HG03280 (cell line): ENCODE data around the gene SDHAF3.
"Not testable (repeated sequence)": the region's sequence is repeated elsewhere in the genome, so short reads cannot be mapped to it uniquely, and the experiment has no call there.

Experiments
- ATAC-seq: cut with Tn5 transposase; IDR thresholded peaks from one replicate; pipeline ENCODE4 v1.9.1; 2021; ENCODE audit warnings: mild to moderate bottlenecking, moderate library complexity; ENCODE audit not compliant: unreplicated experiment

The SDHAF3 gene

DNA sequence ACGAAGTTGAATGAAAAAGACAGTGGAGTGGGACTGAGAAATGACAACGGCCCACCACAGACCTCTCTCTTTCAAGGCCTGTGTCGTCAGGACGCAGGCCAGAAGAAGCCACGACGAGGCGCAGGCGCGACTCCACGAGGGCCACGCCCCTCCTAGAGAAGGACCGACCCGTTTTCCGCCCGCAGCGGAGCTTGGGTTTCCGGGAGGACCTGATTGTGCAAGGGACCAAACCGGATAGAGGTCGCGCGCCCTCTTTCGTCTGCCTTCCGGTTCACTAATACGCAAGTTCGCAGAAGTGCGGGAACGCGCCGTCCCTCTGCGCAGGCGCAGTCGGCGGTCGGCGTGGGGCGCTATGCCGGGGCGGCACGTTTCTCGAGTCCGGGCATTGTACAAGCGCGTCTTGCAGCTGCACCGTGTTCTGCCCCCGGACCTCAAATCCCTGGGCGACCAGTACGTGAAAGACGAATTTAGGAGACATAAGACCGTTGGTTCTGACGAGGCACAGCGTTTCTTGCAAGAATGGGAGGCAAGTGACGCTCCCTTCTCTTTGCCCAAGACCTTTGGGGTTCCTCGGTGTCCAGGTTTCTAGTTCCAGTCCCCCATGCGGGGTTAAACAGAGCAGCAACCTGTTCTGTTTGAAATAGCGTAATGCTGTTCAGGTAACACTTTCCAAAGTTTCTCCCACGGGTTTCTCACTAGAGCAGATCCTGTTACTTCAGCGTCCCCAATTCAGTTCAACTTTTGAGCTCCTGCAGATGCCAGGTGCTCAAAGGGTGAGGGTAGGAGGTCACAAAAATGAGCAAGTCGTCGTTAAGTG, at the start of gene SDHAF3:
SDHAF3 (plus strand) TSS at position 327 of the 817 bp plus-strand sequence; CDS start at position 353, 26 bp downstream.
- ATAC-seq, result peak; percentile 96

DNA sequence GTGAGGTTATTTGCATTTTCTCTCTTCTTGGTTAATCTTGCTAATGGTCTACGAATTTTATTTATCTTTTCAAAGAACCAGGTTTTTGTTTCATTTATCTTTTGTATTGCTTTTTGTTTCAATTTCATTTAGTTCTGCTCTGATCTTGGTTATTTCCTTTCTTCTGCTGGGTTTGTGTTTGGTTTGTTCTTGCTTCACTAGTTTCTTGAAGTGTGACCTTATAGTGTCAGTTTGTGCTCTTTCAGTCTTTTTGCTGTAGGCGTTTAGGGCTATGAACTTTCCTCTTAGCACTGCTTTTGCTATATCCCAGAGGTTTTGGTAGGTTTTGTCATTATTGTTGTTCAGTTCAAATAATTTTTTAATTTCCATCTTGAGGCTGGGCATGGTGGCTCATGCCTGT, 45.5 kb upstream of the SDHAF3 start:
- not testable (repeated sequence) for ATAC-seq

DNA sequence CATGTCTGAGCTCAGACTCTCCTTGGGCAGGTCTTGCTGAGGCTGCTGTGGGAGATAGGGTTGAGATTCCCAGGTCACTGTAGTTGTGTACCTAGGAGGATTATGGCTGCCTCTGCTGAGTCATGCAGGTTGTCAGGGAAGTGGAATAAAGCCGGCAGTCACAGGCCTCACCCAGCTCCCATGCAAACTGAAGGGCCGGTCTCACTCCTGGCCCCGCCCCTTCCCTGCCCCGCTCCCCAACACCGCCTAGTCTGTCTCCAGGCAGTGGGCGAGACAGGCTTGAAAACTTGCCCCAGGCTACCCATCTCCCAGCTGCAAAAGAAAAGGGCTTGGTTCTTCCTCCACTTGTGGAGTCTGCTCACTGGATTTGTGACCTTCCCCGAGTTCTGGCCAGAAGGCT, 41.6 kb upstream of the SDHAF3 start:
- ATAC-seq, result no peak

DNA sequence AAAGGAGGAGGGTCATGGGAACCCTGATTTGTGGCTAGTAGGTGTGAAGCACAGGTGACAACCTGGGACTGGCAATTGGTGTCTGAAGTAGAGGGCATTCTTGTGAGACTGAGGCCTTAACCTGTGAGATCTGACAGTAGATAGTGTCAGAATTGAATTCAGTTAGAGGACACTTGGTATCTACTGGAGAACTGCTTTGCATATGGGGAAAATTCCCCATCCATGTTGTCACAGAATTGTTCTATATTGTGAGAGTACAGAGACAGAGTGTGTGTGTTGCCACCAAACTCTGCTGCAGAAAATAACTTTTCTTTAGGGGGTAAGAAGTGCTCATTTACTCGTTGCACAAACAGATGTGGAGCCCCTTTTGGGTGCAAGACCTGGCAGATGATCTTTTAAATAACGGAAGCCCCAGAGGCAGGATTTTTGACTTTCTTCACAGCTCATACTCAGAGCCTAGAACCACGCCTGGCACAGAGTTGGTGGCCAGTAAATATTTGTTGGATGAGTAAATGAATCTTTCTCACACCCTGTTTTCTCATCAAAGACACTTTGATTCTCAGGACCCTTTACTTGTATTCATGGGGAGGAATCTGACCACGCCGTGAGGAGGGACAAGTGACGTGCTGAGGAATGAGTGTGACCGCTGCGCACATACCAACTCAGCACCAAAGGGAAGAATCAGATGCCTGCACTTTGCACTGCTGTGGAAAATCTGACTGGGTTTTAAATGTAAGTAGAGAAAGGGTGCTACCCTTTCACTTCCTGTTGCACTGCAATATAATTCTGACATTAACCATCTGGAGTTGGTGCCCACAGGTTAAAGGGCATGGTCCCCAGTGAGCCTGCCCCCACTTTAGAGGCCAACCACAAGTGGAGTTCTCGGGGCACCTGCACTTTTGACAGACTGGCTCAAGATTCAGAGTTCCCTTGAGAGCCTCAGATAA, 39.2 kb upstream of the SDHAF3 start:
- ATAC-seq, result no peak

DNA sequence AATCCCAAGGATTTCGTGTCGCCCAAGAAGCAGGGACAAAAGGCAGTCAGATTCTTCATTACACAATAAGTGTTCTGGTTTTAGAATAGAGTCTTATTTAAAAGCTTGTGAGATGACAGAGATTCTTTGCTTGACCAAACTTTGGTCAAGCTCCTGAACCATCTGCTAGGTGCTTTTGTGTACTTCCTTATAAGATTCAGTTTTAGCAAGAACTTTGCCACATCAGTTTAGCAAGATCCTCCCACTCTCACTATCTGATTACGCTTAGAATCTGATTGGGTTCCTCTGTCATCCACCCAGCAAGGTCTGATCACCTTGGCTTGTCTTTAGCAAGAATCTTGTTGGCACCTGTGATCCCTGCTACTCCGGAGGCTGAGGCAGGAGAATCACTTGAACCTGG, 38.2 kb upstream of the SDHAF3 start:
- ATAC-seq, result no peak

DNA sequence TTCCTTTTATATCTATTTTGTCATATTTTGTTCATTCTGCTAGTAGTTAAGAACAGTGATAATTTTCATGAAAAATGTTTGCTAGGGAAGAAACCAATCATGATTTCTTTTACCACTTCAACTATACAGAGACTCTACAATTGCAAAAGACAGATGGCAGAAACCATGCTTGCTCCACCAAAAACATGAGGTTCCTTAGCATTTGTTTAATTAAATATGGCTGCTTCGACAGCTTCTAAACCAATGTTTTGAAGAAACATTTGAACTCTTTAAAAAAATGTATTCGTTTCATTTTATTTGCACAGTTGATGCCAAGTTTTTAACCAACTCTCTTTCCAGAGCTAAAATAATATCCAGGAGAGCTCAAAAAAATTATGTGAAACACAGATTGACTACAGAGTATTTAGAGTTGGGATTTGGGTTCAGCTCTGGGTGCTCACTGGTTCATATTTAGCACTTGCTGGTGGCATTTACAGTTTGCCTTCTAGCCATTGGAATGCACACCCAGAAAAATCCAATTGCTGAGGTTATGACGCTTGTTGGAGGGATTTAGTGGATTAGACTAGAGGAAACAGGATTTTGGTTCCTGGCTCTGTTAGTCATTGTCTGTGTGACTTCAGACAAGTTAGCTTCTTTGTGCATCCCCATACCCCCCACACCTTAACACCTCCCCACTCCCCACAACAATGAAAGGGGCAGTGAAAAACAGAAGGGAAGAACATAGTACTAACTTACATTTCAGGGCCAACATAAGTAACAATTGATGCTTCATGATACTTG, 35.8 kb upstream of the SDHAF3 start:
- no peak for ATAC-seq

DNA sequence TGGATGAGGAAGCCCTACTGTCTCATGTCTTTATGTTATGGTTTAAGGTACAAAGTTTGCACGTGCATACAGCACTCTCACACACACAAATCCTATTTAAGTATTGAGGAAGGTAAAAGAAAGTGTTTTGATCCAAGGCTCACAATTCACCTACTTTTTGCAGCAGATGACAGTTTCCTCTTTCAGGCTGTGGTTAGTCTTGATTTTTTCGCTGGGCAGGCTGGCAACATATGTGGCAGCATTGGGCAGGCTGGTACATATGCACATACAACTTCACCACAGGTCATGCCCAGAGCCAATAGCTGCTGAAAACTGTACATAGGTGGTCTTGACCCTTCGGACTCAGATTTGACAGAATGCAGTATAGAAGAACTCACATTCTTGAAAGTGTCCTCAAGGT, 29.1 kb upstream of the SDHAF3 start:
- ATAC-seq, result no peak

DNA sequence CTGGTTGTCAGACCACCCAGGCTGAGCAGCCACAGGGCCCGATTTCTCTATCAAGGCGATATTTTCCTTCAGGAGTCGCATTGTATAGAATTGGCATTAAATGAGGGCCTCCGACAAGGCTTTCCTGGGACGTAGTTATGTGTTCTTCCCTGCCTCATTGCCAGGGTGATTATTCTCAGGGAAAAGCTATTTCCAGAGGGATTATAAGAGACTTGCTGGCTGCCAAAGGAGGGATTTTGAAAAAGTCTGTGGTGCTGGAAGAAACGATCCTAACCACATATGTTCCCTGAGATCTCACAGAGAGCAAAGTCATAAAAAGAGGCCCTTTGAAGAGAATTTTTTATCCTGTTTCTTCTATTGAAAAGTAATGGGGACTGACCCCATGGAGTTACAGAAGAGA, 27.7 kb upstream of the SDHAF3 start:
- ATAC-seq, result no peak

DNA sequence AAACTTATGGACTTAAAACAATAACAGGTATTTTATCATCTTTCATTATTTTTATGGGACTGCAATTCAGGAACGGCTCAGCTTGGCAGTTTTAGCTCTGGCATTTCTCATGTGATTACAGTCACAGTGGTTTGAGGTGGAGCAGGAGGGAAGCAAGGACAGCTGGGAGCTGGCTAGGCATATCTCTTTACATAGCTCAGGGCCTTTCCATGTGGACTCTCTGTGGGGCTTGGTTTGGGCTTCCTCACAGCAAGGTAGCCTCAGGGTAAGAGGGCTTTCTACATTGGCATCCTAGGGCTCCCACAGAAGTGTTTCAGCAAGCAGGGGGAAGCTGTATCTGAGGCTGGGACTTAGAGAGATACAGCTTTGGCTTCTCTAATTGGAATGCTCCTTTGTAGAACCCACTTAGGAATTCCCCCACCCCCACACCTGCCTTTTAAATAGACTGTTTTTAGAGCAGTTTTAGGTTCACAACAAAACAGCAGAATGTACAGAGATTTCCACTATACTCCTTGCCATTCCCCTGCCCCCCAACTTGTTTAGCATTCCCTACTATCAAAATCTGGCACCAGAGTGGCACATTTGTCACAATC, 26.6 kb upstream of the SDHAF3 start:
- ATAC-seq, result no peak

DNA sequence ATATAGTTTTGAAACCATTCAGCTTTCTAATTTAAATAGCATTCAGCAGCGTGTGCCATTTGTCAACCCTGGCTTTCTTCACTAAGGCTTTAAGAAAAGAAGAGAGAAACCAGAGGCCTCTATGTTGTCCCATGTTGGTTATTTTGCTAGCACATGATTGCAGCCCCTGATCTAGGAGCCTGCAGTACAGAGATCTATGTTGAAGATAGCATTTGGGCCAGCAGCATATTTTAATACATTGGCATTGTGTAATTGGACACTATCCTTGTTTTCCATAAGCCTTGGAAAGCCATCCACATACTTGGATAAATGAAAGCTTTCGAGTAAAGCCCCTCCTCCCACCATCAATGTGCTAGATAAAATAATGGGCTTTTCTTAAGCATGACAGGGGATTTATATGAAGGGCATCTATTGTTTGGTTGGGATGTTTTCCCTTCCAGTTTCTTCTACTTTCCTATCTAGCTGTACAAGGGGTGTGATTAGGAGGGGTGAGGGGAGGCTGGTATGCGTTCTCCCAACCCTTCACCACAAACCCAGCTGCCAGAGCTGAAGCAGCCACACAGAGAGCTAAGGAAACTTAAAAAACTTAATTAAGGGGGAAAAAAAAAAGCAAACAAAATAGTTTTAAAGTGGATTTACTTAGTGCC, 23.1 kb upstream of the SDHAF3 start:
- ATAC-seq, result no peak

DNA sequence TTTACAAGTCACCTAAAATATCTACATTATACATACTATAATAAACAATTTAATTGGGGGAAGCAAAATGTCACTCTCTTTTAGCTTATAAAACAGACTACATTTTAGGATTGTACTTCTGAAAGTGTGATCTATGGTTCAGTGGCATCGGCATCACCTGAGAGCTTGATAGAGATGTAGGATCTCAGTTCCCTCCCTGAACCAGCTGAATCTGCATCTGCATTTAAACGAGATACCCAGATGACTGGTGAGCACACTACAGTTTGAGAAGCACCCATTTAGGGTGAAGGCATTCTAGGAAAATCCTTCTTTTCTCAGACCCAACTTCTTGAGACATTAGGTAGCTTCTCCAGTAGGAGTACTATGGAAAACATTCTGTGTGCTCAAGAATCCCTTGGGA, 21.5 kb upstream of the SDHAF3 start:
- no peak for ATAC-seq

DNA sequence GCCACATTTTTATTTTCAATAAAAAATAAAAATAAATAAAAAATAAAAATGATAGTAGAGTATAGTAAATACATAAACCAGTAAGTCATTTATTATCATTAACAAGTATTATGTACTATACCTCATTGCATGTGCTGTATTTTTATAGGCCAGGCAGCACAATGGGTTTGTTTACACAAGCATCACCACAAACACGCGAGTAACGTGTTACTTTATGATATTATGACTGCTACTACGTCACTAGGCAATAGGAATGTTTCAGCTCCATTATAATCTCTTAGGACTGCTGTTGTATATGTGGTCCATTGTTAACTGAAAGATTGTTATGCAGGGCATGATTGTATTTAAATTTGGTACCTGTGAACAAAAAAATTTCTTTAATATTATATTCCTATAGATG, 20.8 kb upstream of the SDHAF3 start:
- ATAC-seq, result no peak

DNA sequence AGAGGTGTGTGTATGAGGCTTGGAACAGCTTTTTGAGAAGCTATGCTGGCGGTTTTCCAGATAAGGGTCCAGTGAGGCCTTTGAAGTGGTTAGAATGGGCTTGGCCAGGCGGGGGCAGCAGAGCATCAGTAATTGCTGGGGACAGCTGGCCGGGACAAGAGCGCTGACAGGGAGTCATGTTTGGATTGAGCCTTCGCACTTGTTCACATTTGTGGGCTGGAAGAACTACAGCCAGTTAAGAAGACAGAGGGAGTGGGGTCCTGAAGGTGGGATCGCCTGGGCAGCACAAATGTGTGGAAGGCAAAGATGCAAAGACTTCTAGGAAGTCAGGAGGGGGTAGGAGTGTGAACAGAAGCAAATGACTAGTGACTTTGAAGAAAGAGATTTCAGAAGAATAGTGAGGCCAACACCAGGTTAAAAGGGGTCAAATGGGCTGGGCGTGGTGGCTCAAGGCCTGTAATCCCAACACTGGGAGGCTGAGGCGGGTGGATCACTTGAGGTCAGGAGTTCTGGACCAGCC, 12.7 kb upstream of the SDHAF3 start:
- ATAC-seq, result peak; percentile 97

DNA sequence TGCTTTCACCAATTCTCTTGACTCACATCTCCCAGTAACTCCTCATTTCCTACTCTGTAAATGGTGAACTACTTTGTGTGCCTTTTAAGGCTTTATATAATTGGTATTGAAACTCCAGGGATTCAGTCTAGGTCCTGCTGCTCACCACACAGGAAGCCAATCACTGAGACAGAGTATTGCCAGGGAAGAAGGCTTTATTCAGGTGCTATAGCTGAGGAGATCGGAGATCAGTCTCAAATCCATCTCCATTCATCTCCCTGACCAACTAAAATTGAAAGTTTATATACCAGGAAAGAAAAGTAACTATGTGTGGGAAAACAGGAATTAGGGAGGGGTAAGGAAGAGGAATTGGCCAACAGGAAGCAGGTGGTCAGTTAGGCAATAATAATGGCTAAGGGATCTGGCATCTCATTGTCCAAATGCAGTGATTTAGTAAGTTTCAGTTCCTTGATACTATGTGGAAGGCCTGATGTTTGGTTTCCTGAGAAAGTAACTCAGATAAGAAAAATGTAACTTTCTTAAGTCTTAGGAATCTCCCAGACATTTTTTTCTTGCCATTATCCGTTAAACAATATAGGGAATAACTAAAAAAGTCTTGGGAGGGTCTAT, 10.2 kb upstream of the SDHAF3 start:
- ATAC-seq, result no peak

DNA sequence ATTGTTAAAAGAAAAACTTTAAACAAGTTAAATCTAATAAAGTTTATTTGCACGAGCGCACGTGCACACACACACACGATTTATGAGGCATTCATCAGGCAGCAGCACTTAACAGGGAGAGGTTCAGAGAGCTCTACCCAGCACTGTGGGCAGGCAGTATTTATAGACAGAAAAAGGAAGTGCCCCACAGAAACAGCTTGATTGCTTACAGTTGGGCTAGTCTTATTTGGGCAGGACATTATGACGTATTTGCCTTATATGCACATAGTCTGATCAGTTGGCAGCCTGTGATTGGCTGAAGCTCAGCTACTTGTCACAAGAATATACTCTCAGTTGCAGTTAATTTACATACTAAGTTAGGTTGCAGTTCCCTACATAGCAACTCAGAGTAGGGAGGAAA, 1.2 kb upstream of the SDHAF3 start:
- ATAC-seq, result no peak

DNA sequence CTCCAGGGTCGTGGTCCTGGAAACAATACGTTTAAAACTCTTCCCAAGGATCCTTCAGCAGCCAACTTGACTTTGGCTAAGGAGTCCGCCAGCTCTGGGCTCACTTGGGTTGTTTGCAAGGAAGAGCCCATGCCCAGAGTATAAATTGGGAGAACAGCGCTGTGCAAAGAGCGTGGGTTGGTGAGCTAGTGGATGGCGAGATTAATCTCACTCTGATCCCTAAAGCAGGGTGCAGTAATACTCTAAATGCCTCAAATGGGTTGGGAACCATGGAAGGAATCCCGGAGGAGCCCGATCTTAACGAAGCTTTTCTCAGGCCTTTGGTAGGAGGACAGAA, 495 bp upstream of the SDHAF3 start:
- no peak for ATAC-seq

DNA sequence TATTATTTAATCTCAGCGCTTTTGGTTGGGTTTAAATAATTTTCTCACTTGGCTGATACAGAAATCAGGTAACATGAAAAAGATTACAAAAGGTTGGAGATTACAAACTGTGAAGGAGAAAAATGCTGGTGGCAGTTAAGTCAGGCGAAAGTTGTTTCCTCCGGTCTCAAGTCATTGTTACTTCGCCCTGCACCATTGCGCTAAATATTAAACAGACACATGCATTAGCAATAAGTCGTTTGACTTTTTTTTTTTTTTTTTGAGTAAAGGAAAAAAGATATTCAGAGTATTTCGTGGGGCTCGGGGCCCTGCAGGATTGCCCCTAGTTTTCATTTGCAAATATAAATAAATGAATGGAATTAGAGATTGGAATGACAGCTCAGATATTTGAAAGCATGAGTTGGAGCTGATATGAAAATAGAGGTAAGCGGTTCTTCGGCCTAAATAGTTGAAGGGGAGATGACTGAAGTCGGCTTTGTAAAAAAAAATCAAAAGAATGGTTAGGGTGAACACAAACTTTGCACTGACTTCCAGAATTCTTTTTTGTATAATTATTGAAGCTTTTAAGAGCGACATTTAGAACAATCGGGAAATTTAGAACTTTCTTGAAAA, 914 bp downstream of the SDHAF3 start:
- ATAC-seq, result no peak

DNA sequence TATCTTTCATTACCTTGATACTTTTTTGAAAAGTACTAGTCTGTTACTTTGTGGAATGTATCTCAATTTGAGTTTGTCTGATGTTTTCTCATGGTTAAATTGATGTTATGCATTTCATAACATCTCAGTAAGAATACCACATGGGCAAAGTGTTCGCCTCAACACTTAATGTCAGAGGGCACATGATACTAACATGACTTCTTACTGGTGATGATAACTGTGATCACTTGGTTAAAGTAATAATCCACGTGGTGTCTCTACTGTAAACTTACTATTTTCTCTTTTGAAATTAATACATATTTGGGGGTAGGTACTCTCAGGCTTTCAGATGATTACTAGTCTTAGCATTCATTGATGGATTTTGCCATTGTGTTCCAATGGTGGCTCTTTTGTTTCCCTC, 2.2 kb downstream of the SDHAF3 start:
- no peak for ATAC-seq

DNA sequence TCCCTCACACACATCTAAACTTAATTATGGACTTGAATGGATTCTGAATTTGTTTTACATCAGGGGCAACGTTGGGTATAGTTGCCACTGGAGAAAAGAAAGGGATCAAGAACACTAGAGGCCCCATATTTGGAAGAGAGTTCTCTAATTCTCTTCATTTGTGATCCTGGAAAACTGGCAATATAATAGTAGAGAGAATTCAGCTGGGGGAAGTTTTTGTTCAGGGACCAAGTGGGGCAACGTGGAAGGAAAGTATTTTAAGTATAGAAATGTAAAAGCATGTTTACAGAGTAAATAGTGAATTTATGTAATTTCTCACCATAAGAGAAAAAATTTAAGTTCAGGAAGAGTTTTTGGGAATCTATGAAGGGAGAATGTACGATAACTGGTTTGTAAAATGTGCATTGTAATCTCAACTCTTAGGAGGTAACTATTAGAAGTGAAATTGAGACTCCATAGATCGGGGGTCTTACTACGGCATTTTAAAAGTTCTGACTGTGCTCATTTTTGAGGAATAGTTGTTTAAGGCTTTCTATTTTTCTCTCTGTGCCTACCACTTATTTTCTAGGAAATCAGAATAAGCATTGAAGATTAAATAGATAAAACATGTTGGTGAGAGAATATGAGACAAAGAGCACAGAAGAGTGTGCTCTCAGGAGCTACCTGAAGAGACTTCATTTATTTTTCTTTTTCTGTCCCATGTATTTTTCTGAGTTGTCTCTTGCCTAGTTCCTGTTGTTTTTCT, 3.4 kb downstream of the SDHAF3 start:
- no peak for ATAC-seq
